ENCODE results near the gene CALCB. TPM values are rescaled to one million over a fixed set of nuclear protein-coding genes. Genes with fewer than 3 reads are reported as not detected.

CALCB gene
- total RNA-seq, 4 donors from 2014 or later: 0.42 to 0.90 TPM; not detected in 2

DNA sequence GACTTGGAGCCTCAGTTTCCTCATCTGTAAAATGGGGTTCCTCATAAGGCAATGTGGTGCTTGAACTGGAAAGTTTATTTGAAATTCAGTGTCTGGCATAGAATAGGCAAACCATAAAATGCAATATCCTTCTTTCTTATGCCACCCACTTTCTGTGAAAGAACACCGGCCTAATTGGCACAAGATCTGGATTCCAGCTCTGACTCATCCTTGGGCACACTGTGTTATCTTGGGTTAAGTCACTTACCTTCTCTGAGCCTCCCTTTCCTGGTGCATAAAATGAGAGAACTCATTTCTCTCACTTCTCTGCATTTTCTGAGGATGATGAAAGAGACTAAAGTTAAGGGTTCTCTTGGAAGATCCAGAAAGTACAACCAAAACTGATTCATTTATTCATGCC lies 46.4 kb downstream of the CALCB start:
- 42 to 48% methylated on average over 1 of the region's 1 CpG for WGBS, 2 donors
- Histone ChIP-seq H3K9me3 (no peaks in the 10 kb centered on the region), H3K4me1 (peaks cover 0 to 39% (median 10%) of the 10 kb centered on the region in 4 donors), H3K27me3 (peaks cover 0 to 10% of the 10 kb centered on the region in 2 donors), H3K4me3 (no peak overlapping the region), H3K36me3 (no peaks in the 10 kb centered on the region), H3K27ac (peak overlapping the region in 1 of 4 donors; percentile 60)
- TF ChIP-seq POLR2A (IDR thresholded peaks at IDR 0.05): no peak
- TF ChIP-seq, protein P1, sequence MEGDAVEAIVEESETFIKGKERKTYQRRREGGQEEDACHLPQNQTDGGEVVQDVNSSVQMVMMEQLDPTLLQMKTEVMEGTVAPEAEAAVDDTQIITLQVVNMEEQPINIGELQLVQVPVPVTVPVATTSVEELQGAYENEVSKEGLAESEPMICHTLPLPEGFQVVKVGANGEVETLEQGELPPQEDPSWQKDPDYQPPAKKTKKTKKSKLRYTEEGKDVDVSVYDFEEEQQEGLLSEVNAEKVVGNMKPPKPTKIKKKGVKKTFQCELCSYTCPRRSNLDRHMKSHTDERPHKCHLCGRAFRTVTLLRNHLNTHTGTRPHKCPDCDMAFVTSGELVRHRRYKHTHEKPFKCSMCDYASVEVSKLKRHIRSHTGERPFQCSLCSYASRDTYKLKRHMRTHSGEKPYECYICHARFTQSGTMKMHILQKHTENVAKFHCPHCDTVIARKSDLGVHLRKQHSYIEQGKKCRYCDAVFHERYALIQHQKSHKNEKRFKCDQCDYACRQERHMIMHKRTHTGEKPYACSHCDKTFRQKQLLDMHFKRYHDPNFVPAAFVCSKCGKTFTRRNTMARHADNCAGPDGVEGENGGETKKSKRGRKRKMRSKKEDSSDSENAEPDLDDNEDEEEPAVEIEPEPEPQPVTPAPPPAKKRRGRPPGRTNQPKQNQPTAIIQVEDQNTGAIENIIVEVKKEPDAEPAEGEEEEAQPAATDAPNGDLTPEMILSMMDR (IDR thresholded peaks at IDR 0.05): no peak
- DNase-seq (ENCODE audit: low spot score in 2 of 2): no peak

DNA sequence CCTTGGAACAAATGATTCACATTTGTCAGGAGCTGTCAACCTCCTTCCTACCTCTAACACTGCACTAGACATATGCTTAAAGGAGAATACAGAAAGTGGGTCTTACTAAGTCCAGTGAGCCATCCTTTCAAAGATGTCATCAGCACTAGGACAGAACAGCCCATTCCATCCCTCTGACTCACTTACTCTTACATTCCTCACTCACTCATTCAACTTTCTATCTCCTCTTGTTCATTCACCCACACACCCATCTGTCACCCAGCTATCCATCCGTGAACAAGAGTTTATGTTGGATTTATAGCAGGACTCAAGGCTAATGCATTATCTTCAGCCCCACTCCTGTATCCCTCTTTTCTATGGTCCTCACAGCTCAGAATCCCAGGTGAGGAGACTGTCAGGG lies 50.5 kb downstream of the CALCB start:
- Histone ChIP-seq H3K27ac (peak overlapping the region in 2 of 4 donors; percentile 34 to 62), H3K4me1 (peaks cover 0 to 21% (median 9%) of the 10 kb centered on the region in 4 donors), H3K9me3 (no peaks in the 10 kb centered on the region), H3K27me3 (no peaks in the 10 kb centered on the region), H3K36me3 (no peaks in the 10 kb centered on the region), H3K4me3 (no peak overlapping the region)
- no peak for TF ChIP-seq POLR2A (IDR thresholded peaks at IDR 0.05)
- no peak for TF ChIP-seq EP300 (IDR thresholded peaks at IDR 0.05)
- TF ChIP-seq, protein P1 (IDR thresholded peaks at IDR 0.05): no peak
- no peak for DNase-seq (ENCODE audit: low spot score in 2 of 2)
- 26 to 54% methylated on average over 1 of the region's 1 CpG for WGBS, 2 donors

DNA sequence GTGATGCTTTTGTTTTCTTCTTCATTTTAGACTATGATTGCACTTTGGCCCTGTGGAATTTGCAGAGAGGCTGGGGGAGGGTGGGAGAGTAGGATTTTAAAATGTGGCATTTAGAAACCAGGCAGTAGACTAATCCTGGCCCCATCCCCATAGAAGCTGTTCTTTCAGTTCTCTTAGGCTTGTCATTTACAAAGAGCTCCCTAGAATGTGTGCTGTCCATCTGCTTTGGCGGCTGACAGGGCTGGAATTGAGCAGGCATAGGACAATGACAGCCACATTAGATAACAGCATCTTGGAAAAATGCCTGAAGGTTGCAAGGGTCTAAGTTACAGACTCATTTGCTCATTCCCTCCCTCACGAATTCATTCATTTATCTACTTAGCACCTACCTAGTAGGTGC lies 51.1 kb downstream of the CALCB start:
- Histone ChIP-seq H3K27me3 (no peaks in the 10 kb centered on the region), H3K4me1 (peaks cover 0 to 21% (median 6%) of the 10 kb centered on the region in 4 donors), H3K27ac (peak overlapping the region in 2 of 4 donors; percentile 20 to 62), H3K9me3 (no peaks in the 10 kb centered on the region), H3K4me3 (no peak overlapping the region), H3K36me3 (no peaks in the 10 kb centered on the region)
- no peak for DNase-seq (ENCODE audit: low spot score in 2 of 2)
- no peak for TF ChIP-seq EP300 (IDR thresholded peaks at IDR 0.05)
- TF ChIP-seq, protein P1 (IDR thresholded peaks at IDR 0.05): no peak
- no peak for TF ChIP-seq POLR2A (IDR thresholded peaks at IDR 0.05)
- WGBS, 2 donors: 36 to 40% methylated on average over 2 of the region's 2 CpGs

DNA sequence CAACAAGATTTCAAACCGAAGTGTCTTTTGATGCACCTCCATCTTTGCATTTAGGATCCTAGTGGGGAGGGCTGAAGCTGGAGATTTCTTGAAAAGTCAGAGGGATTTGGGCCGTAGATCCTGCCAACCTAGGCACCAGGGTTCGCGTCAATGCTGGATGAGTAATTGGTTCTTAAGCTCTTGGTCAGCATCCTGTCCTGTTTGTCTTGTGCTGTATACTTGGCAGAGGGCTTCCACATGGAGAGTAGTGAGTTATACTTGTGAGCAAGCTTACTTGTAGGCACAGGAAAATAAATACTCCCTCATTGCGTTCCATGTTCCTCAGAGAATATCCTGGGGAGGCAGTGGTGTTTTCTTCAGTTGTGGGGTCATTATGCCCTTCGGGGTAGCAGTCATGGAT lies 53.9 kb downstream of the CALCB start:
- Histone ChIP-seq H3K9me3 (no peaks in the 10 kb centered on the region), H3K27ac (peak overlapping the region in 2 of 4 donors; percentile 12 to 62), H3K27me3 (no peaks in the 10 kb centered on the region), H3K36me3 (no peaks in the 10 kb centered on the region), H3K4me3 (no peak overlapping the region), H3K4me1 (peaks cover 0 to 18% (median 2%) of the 10 kb centered on the region in 4 donors)
- WGBS, 2 donors: 50 to 70% methylated on average over 6 of the region's 6 CpGs
- TF ChIP-seq POLR2A (IDR thresholded peaks at IDR 0.05) (no peak), EP300 (IDR thresholded peaks at IDR 0.05) (no peak)
- TF ChIP-seq, protein P1 (IDR thresholded peaks at IDR 0.05): no peak
- DNase-seq (ENCODE audit: low spot score in 2 of 2): no peak

Other genes starting within 250 kb of the CALCB start
- gene CYP2R1, start 181.4 kb upstream of the CALCB start, total RNA-seq: 10 to 100 TPM; 11.7 to 16.5 (median 16.1) TPM
- gene CALCA, start 101.2 kb upstream of the CALCB start, total RNA-seq: not detected
- 10 to 100 TPM in 2 of 4 donors, 1 to 10 TPM in 2; 4.4 to 18.8 (median 7.8) TPM for gene INSC, start 41.3 kb downstream of the CALCB start, total RNA-seq

Data from tibial nerve (tissue), 4 donors.